Smooth muscle cell (in vitro differentiated cells): ENCODE results near the gene VPS37D. TPM values are rescaled to one million over a fixed set of nuclear protein-coding genes. Genes with fewer than 3 reads are reported as not detected.

ENCODE experiments used
- DNase-seq: peaks from one replicate; lab custom pipeline; 2025; ENCODE audit not compliant: unreplicated experiment; lab: John Stamatoyannopoulos, UW
- H2AFZ ChIP-seq: fragments of 200-600 bp; sonication (generic); 2 replicates; pipeline ENCODE4 v1.6.0; 2016; ENCODE audit warnings: antibody characterized with exemption, low read depth, mild to moderate bottlenecking
- H3F3A ChIP-seq: fragments of 200-600 bp; sonication (generic); 2 replicates; pipeline ENCODE4 v1.6.0; 2017; ENCODE audit warnings: antibody characterized with exemption, low read depth
- H3K27ac ChIP-seq: fragments of 200-600 bp; sonication (generic); 2 replicates; pipeline ENCODE4 v1.5.1; 2016; ENCODE audit warnings: low read depth, mild to moderate bottlenecking
- H3K27me3 ChIP-seq: fragments of 200-600 bp; sonication (generic); 2 replicates; pipeline ENCODE4 v1.6.1; 2016; ENCODE audit warnings: low read depth, mild to moderate bottlenecking
- H3K36me3 ChIP-seq: fragments of 200-600 bp; sonication (generic); 2 replicates; pipeline ENCODE4 v1.5.1; 2016; ENCODE audit warnings: low read depth
- H3K4me1 ChIP-seq: fragments of 200-600 bp; sonication (generic); 2 replicates; pipeline ENCODE4 v1.5.1; 2016; ENCODE audit warnings: low read depth
- H3K4me2 ChIP-seq: fragments of 200-600 bp; sonication (generic); 2 replicates; pipeline ENCODE4 v1.6.0; 2016; ENCODE audit warnings: mild to moderate bottlenecking
- H3K4me3 ChIP-seq: fragments of 200-600 bp; sonication (generic); 2 replicates; pipeline ENCODE4 v1.5.1; 2016; ENCODE audit warnings: mild to moderate bottlenecking
- H3K79me2 ChIP-seq: fragments of 200-600 bp; sonication (generic); 2 replicates; pipeline ENCODE4 v1.6.0; 2016; ENCODE audit warnings: low read depth, mild to moderate bottlenecking
- H3K9ac ChIP-seq: fragments of 200-600 bp; sonication (generic); 2 replicates; pipeline ENCODE4 v1.6.0; 2016; ENCODE audit warnings: low read depth
- H3K9me3 ChIP-seq: fragments of 200-600 bp; sonication (generic); replicated peaks from 2 replicates; pipeline ENCODE4 v1.5.1; 2016; ENCODE audit warnings: low read depth
- H4K20me1 ChIP-seq: fragments of 200-600 bp; sonication (generic); 2 replicates; pipeline ENCODE4 v1.6.0; 2016; ENCODE audit warnings: low read depth
- WGBS: methylation state at CpG from one replicate; pipeline ENCODE4 v1.1.7; 2016; ENCODE audit warnings: low lambda C conversion rate; 5-methylcytosine and 5-hydroxymethylcytosine counted together
- polyA plus RNA-seq: library from polyadenylated mRNA; unstranded; fragments of >200 nt; fragmentation: Nextera tagmentation; extraction: Ambion mirVana; gene quantifications from 2 replicates; pipeline ENCODE4 v1.2.1, GENCODE V29; 2016
- total RNA-seq: library from RNA; depleted of rRNA; stranded (reverse); fragments of >200 nt; gene quantifications from 2 replicates; pipeline ENCODE4 v1.2.3, GENCODE V29; 2014
- TF ChIP-seq, protein P1 (sequence below): fragments of 200-600 bp; sonication (generic); IDR thresholded peaks from 2 replicates; pipeline ENCODE4 v1.5.1; 2017; ENCODE audit warnings: borderline replicate concordance, mild to moderate bottlenecking, antibody characterized with exemption; ENCODE audit not compliant: insufficient read depth, poor library complexity, severe bottlenecking

VPS37D gene
- total and polyA plus RNA-seq, 2 experiments from 2014 or later: 7.1 to 8.7 TPM

DNA sequence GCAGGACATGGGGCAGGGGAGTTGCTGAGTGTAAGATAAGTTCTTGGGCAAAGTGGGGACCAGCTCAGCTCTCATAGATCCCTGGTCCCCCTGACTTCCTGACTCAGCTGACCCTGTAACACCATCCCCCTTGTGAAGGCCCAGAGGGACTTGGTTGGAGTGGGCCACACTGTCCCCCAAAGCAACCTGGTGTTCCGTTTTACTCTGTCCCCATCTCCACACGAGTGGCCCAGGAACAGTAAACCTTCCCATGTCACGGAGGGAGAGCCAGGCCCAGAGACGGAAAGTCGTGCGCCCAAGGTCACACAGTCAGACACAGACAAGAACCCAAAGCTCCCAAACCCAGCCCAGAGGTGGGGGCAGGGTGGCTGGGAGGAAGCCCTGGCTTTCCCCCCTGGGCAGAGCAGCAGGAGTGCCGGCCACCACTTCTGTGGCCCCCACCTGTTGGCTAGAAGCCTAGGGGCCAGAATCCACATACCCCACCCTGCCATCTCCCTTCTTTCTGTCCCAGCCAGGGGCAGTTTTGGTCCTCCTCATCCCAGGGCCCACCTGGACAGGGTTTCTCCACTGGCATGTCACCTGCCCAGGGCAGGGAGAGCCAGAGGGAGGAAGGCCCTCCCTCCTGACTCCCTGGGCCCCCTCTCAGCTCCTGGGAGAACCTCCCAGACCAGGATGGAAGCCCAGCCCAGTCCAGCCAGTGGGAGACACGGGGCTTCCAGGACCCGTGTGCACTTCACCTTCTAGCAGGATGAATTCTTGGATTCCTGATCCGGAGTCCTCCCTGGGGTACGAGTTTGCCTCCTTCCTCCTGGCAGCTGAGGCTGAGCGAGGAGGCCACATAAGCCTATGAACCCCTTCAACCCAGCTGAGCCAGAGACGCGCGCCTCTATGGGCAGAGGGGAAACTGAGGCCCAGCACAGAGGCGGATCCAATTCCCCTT lies 20.6 kb upstream of the VPS37D start:
- H3K27me3 ChIP-seq: peaks cover 78% of the 10 kb centered on the region
- TF ChIP-seq, protein P1, sequence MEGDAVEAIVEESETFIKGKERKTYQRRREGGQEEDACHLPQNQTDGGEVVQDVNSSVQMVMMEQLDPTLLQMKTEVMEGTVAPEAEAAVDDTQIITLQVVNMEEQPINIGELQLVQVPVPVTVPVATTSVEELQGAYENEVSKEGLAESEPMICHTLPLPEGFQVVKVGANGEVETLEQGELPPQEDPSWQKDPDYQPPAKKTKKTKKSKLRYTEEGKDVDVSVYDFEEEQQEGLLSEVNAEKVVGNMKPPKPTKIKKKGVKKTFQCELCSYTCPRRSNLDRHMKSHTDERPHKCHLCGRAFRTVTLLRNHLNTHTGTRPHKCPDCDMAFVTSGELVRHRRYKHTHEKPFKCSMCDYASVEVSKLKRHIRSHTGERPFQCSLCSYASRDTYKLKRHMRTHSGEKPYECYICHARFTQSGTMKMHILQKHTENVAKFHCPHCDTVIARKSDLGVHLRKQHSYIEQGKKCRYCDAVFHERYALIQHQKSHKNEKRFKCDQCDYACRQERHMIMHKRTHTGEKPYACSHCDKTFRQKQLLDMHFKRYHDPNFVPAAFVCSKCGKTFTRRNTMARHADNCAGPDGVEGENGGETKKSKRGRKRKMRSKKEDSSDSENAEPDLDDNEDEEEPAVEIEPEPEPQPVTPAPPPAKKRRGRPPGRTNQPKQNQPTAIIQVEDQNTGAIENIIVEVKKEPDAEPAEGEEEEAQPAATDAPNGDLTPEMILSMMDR: no peak

DNA sequence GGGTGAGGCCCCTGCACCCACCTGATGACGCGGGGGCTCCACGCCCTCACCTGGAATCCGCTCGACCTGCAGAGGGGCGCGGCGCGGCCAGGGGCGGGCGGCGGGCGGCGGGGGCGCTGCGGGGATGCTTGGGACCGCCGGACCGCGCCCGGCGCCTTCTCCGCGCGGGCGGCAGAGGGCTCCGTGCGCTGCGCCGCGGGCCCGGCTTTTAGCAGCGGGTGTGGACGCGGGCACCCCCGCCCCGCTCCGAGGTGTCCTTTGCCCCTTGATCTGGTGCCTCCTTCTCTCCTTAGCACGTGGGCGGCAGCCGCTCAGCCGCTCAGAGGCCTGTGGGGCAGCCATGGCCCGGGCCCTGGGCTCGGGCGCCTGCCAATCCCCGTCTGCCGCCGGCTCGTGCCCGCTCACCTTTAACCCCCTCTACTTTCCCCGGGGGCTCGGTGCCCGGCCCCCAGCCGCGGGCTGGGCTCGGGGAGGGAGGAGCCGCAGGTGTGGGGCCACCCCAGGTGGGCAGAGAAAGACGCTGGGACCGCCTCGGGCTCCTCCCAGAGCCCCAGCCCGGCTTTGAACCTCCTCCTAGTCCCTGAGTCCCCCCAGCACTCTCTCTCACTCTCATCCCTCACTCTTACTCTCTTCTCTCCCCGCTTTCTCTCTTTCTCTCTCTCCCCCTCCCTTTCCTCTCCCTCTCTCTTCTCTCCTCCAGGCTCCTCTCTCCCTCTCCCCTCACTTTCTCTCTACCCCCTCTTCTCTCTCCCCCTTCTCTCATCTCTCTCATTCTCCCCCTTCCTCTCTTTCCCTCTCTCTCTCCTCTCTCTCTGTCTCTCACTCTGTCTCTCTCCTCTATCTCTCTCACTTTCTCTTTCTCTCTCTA lies 19.7 kb upstream of the VPS37D start:
- WGBS: 3% methylated on average over 32 of the region's 62 CpGs
- Histone ChIP-seq H3K9me3 (no peaks in the 10 kb centered on the region), H3K4me3 (peak overlapping the region; percentile 44), H4K20me1 (no peaks in the 10 kb centered on the region), H3K4me2 (peak overlapping the region; percentile 90), H3K36me3 (no peaks in the 10 kb centered on the region), H3K4me1 (peaks cover 4% of the 10 kb centered on the region), H3K9ac (no peak overlapping the region), H3K27me3 (peaks cover 82% of the 10 kb centered on the region), H3K79me2 (no peaks in the 10 kb centered on the region), H2AFZ (peak overlapping the region; percentile 43), H3F3A (no peaks in the 10 kb centered on the region), H3K27ac (no peak overlapping the region)
- no peak for DNase-seq
- TF ChIP-seq, protein P1: no peak

More for the DNA sequence above, 20.6 kb upstream of the VPS37D start:
- Histone ChIP-seq H4K20me1 (no peaks in the 10 kb centered on the region), H3K4me3 (no peak overlapping the region), H3F3A (no peaks in the 10 kb centered on the region), H2AFZ (no peak overlapping the region), H3K4me1 (peaks cover 4% of the 10 kb centered on the region), H3K36me3 (no peaks in the 10 kb centered on the region), H3K9me3 (no peaks in the 10 kb centered on the region), H3K9ac (no peak overlapping the region), H3K27ac (no peak overlapping the region), H3K4me2 (peak overlapping the region; percentile 90), H3K79me2 (no peaks in the 10 kb centered on the region)
- WGBS: 49% methylated on average over 15 of the region's 16 CpGs
- no peak for DNase-seq

DNA sequence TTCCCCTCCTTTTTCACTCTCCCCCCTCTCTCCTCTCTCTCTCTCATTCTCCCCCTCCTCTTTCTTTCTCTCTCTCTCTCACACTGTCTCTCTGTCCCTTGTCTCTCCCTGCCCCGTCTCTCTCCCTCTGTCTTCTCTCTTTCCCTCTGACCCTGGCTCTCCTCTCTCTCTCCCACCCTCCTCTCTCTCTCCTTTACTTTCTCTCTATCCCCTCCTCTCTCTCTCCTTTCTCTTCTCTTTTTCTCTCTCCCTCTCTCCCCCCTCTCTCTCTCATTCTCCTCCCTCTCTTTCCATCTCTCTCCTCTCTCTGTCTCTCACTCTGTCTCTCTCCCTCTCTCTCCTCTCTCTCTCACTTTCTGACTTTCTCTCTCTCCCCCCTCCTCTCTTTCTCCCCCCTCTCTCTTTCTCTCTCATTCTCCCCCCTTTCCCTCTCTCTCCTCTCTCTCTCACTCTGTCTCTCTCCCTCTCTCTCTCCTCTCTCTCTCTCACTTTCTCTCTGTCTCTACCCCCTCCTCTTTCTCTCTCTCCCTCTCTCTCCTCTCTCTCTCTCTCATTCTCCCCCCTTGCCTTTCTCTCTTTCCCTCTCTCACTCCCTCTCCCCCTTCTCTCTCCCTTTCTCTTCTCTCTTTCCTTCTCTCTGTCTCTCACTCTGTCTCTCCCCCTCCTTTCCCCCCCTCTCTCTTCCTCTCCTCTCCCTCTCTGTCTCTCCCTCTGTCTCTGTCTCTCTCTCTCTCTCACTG lies 18.9 kb upstream of the VPS37D start:
- peaks cover 82% of the 10 kb centered on the region for H3K27me3 ChIP-seq
- no peak overlapping the region for H3K4me2 ChIP-seq
- no peaks in the 10 kb centered on the region for H3F3A ChIP-seq
- H3K4me3 ChIP-seq: no peak overlapping the region
- no peak overlapping the region for H3K9ac ChIP-seq
- no peaks in the 10 kb centered on the region for H4K20me1 ChIP-seq
- TF ChIP-seq, protein P1: no peak
- WGBS: 43% methylated on average over 1 of the region's 1 CpG
- H3K4me1 ChIP-seq: peaks cover 4% of the 10 kb centered on the region
- H3K9me3 ChIP-seq: no peaks in the 10 kb centered on the region
- H3K36me3 ChIP-seq: no peaks in the 10 kb centered on the region
- DNase-seq: no peak
- H3K27ac ChIP-seq: no peak overlapping the region
- H3K79me2 ChIP-seq: no peaks in the 10 kb centered on the region
- no peak overlapping the region for H2AFZ ChIP-seq
